ENCODE measurements around the gene ITIH5.

ITIH5 gene

DNA sequence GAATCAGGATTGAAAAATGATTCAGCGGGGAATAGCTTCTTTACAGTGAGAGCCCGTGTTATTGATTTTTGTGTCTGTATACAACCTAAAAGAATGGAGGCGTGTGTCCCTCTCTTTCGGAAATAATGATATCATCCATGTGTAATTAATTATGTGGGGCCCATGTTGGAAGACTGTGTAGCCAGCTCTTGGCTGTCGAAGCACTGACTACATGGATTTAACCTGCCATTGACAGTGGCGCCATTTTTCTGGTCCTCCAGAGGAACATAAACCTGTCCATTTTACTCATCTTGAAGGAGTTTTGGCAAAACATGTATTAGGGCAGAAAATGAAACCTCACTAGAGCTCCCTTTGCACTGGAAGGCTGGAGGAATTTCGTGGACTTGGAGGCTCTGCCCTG, 119.6 kb downstream of the ITIH5 start:
- DNase-seq (ENCODE audit: low read depth): no peak

GRCh38 chr10:7546385-7546967, 120.3 kb downstream of the ITIH5 start:
- no peak for DNase-seq (ENCODE audit: low read depth)

DNA sequence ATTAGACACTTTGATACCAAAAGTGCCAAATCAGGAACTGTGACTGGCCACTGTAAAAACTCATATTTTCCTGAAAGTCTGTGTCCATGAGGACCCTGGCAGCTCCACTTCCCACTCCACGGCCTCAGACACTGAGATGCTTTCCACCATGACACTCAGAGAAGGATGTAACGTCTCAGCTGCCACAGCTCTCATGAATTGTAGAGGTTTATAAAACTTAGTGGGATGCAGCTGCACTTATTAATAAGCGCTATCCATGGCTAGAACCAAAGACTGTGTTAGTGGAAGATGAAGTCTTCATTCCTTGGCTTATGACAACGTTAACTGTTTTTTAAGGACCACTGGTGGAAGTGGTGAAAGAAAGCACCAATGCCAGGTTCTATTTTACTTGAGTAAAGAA, 121.0 kb downstream of the ITIH5 start:
- no peak for DNase-seq (ENCODE audit: low read depth)

GRCh38 chr10:7545261-7545660, 121.5 kb downstream of the ITIH5 start:
- no peak for DNase-seq (ENCODE audit: low read depth)

DNA sequence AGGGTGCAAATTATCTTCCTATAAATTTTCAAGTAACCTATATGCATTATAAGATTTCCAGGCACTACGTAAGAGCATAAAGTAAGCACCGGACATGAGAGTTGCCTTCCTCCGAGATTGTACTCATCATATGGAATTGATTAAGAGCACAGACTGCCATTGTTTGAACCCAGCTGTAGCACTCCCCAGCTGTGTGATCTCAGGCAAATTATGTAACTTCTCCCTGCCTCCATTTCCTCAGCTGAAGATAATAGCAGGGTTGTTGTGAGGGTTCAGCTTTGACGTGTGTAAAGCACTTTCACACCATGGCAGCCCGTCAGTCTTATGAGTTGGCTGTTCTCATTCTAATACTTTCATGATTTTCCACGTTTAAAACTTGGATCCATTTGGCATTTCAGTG, 122.6 kb downstream of the ITIH5 start:
- no peak for DNase-seq (ENCODE audit: low read depth)

- DNase-seq (ENCODE audit: low read depth): no peak
Measured at GRCh38 chr10:7542189-7542914, 124.4 kb downstream of the ITIH5 start.

GRCh38 chr10:7541137-7542087, 125.4 kb downstream of the ITIH5 start:
- DNase-seq (ENCODE audit: low read depth): no peak

- no peak for DNase-seq (ENCODE audit: low read depth)
Measured at GRCh38 chr10:7538970-7539654, 127.7 kb downstream of the ITIH5 start.

DNA sequence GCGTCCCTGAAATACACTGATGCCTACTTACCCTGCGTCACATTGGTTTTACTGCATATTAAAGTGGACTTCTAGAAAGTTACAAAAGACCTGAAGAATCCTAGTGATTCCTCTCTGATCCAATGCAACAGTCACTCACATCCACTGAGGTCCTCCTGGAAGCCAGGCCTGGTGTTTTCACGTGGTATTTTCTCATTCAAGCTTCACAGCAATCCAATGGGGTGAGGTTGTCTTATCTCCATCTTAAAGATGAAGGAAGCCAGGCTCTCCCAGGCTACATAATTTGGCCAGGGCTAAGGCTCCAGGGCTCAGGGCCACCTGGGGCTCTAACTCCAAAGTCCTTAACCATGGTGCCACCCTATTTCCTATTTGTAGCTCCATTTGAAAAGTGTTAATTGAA, 129.6 kb downstream of the ITIH5 start:
- DNase-seq (ENCODE audit: low read depth): no peak

DNA sequence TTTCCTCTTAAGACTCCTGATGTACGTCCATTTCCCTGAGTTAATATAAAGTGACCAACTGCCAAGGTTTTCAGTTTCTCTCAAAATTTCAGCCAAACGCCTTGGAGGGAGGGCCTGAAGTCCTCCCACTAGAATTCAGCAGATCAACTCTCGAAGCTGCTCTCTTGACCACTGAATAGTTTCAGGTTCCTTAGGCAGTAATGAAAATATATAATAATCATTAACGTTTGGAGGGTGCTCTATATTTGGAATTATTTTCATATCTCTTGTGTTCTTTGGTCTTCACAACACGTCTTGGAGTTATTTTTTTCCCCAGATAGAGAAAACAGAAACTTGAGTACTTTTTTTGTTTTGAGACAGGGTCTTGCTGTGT, 132.3 kb downstream of the ITIH5 start:
- DNase-seq (ENCODE audit: low read depth): no peak

DNA sequence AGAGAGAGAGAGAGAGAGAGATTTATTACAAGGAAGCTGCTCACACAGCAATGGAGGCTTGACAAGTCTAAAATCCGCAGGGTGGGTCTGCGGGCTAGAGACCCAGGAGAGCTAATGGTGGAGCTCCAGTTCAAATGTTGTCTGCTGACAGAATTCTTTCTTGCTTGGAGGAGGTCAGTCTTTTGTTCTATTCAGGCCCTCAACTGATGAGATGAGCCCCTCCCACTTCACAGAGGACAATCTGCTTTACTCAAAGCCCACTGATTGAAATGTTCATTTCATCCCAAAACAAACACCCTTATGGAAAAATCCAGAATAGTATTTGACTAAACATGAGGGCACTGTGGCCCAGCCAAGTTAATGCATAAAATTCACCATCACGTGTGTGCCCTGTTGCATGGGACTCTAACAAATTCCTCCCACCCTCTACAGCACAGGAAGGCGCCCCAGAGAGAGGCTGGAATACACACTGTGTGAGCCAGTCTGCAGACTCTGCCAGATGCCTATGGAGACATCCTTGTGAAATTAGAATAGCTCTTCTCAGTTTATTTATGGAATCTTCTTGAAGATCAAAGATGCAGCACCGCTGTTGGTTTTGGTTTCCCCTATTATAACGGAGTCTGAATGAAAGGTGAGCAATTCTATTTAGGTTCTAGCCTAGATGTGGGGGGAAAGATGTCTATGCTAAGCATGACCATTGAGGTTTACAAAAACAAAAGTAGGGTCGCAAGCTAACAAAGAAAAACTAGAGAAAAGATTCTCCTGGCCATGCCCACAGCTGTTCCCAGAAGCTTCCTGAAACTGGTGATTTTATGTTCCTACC, 132.9 kb downstream of the ITIH5 start:
- DNase-seq (ENCODE audit: low read depth): no peak

- DNase-seq (ENCODE audit: low read depth): no peak
Measured at GRCh38 chr10:7532723-7533498, 133.9 kb downstream of the ITIH5 start.

DNA sequence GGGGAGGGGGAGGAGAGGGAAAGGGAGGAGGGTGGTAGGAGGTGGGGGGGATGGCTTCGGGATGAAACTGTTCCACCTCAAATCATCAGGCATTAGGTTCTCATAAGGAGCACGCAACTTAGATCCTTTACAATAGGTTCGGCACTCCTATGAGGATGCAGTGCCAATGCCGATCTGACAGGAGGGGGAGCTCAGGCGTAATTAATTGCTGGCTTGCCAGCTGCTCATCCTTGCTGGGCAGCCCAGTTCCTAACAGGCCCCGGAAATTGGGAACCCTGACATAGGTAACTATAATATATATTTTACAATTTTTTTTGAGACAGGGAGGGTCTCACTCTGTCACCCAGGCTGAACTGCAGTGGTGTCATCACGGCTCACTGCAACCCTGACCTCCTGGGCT, 137.1 kb downstream of the ITIH5 start:
- no peak for DNase-seq (ENCODE audit: low read depth)

- DNase-seq (ENCODE audit: low read depth): no peak
Measured at GRCh38 chr10:7527468-7527867, 139.3 kb downstream of the ITIH5 start.

DNA sequence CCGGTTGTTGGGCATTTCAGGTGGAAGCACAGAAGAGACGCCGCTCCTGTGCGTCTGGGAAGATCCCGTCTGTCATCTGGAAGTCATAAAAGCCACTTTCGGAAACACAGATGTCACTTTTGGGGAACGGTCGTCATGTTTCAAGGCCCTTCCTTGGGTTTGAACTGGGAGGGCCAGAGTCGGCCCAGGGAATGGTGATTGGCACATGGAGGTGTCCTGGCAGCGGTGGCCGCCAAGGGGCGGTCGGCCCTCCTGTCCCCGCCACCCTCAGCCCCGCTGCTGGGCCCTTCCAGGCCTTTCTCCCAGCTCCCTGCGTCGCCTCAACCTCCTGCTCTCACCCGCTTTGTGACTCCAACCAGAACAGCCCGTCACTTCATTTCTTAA, 140.8 kb downstream of the ITIH5 start:
- no peak for DNase-seq (ENCODE audit: low read depth)

- DNase-seq (ENCODE audit: low read depth): peak; percentile 15
Measured at GRCh38 chr10:7525314-7526016, 141.3 kb downstream of the ITIH5 start.

DNA sequence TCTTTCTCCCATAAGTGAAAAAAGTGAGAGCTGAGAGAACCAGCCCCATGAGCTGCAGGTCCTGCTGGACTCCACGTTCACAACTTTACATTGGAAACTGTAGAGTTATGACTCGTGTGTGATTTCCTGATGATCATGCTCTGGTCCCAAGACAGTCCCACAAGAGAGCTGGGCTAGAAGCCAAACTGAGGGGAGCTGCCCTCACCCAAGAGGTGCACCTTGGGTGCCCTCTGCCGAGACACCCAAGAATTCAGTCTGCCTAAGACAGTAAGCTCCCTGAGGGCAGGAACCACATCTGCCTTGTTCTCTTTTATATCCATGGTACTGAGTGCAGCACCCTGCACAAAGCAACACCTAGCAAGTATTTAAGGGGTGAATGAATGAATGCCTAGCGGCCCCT, 143.1 kb downstream of the ITIH5 start:
- no peak for DNase-seq (ENCODE audit: low read depth)

DNA sequence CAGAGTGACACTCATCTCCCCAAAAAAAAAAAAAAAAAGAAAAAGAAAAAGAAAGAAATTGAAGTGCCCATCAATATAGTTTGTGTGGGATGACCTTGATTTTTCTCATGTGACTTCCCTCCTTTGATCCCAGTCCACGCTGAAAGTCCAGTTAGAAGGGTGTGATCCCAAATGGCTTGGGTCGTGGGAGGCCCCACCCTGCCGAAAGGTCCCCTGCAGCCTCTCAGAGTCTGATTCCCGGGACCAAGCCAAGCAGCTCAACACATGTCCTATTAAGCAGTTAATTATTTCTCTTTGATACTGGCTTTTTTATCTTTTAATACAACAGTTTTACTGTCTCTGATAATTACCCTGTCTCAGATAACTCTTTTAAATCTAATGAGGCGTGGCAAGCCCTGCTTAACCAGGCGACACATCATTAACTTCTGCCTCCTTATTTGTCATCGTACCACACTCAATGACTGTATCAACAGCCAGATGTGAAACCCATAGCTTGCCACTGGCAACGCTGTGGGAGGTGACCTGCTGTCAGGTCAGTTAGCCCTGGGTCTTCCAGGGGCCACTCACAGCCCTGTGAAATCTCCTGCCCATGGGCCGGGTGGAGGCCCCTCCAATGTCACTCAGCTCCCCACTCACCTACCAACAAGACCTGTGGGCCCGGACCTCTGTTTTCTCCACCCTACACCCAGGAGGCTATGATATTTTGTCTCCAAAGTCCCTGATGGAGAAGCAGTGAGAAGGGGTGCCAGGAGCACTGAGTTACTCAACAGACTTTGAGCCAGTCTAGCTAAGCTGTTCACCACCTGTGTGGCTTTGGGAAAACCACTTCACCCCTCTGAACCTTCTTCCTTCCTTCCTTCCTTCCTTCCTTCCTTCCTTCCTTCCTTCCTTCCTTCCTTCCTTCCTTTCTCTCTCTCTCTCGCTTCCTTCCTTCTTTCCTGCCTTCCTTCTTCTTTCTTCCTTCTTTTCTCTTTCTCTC, 146.0 kb downstream of the ITIH5 start:
- no peak for DNase-seq (ENCODE audit: low read depth)

GRCh38 chr10:7519351-7519750, 147.4 kb downstream of the ITIH5 start:
- no peak for DNase-seq (ENCODE audit: low read depth)

All from HS-27A (cell line).